AG09319 (cell line): ENCODE data around the gene SAPCD2.

Experiments used
- DNase-seq: peaks from one replicate; pipeline ENCODE4 v3.0.0-alpha.2; 2010; ENCODE audit warnings: low read depth; ENCODE audit errors: extremely low read depth
- TF ChIP-seq, protein P1 (sequence below): IDR thresholded peaks from 2 replicates; pipeline ENCODE4 v1.5.1; 2011; ENCODE audit warnings: low read depth, mild to moderate bottlenecking, inconsistent platforms, low read length, moderate library complexity

The SAPCD2 gene

DNA sequence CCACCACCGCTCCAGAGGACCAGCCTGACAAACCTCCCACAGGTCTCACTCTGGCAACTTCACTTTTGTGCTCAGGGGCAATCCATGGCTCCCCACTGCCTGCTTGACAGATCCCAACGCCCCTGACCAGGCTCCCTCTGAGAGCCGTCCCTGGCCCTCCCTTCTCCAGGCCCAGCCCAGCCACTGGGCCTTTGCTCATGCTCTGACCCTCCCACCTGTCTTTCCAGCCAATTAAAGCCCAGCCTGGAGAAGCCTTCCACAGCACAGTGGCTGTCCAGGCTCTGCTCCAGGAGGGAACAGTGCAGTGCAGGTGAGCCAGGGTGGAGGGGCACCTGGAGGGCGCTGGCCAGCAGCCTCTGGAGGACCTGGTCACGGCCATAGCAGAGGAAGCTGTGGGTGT, 19.8 kb downstream of the SAPCD2 start:
- no peak for DNase-seq
- TF ChIP-seq, protein P1, sequence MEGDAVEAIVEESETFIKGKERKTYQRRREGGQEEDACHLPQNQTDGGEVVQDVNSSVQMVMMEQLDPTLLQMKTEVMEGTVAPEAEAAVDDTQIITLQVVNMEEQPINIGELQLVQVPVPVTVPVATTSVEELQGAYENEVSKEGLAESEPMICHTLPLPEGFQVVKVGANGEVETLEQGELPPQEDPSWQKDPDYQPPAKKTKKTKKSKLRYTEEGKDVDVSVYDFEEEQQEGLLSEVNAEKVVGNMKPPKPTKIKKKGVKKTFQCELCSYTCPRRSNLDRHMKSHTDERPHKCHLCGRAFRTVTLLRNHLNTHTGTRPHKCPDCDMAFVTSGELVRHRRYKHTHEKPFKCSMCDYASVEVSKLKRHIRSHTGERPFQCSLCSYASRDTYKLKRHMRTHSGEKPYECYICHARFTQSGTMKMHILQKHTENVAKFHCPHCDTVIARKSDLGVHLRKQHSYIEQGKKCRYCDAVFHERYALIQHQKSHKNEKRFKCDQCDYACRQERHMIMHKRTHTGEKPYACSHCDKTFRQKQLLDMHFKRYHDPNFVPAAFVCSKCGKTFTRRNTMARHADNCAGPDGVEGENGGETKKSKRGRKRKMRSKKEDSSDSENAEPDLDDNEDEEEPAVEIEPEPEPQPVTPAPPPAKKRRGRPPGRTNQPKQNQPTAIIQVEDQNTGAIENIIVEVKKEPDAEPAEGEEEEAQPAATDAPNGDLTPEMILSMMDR: no peak

DNA sequence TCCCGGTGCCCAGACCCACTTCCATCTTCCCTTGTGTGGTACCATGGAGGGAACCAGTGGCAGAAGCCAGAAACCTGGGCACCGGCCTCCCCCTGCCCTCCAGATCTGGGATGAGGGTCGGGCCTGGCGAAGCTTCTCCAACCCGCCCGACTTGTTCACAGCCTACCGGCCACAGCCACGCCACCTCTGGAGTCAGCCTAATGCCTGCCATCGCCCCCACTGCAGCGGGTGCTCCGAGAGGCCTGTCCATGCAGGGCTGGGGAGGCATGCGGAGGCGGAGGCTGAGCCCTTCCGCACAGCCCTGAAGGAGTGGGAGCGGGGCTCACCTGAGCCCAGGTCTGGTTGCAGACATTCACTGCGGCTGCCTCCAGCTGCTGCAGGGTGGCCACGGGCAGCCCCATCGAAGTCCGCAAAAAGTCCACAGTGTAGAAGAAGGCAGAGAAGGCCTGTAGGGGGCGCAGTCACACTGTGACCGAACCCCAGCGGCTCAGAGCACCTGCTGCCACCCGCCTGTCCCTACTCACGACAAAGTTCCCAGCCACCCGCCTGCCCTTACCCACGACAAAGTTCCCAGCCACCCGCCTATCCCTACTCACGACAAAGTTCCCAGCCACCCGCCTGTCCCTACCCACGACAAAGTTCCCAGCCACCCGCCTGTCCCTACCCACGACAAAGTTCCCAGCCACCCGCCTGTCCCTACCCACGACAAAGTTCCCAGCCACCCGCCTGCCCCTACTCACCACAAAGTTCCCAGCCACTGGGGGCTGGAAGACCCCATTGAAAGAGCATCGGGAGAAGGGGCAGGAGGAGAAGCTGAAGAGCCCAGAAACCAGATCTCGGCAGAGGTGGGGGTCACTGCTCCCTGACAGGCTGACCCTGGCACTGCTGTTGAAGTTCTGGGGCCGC, 20.6 kb downstream of the SAPCD2 start:
- DNase-seq: no peak
- TF ChIP-seq, protein P1: peak; percentile 47

DNA sequence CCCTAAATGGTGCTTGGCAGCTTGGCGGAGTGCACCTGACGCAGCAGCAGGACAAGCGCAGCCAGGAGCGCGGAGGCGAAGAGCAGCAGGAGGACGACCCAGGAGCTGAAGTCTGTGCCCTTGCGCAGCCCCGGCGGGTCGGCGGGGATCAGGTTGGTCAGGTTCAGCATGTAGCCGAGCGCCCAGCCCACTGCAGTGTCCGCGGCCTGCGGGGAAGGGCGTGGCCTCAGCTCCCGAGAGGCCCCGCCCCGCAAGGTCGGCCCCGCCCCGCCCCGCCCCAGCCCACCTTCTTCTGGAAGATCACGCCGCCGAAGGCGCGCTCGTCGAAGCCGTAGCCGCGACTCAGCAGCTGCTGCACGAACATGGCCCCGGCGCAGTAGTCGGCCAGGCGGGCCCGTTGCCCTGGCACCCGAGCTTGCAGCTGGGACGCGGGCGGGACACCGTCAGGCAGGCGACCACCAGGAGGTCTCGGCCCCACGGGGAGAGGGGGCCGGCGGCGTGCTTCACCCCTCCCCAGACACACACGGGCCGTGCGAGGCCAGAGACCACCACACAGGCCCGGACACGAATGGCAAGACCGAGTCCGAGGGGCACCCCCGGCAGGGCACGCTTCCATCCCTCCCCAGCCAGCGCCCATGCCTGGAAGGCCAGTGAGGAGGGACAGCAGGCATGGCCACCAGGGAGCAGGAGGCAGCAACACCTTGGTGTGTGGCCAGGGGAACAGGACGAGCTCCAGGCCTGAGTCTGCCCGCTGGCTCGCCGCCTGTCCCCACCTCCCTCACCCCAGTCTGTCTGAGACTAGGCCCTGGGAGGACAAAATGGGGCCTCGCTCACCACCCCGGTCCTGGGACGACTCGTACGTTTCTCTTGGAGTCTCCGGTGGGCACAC, 21.5 kb downstream of the SAPCD2 start:
- TF ChIP-seq, protein P1: no peak
- no peak for DNase-seq

DNA sequence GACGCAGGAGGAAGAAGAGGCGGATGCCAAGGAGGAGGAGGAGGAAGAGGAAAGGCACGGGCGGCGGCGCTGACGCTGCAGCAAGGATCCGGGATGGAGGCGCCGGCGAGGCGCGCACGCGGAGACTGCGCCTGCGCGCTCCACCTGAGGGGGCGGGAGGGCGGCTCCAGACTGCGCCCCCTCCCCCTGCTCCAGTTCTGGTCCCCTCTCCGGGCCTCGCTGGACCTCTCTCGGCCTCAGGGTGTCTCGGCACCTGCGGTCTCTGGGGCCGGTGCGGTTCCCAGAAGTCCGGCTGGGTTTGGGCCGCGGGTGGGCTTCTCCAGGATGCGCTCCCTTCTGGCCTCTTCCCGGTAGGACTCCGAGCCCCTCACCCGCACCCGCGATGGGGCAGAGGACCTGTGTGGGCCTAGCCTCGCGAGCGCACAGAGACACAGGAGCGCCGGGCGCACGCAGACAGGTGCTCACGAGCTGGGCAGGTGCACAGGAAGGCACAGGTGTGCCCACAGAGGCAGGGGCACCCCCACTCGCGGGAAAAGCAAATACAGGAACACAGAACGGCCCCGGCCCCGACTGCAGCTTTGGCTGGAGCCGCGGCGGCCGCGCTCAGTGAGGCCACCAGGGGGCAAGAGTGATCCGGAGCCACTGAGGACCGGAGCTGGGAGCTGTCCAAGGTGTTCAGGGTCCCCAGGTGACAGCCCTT, 24.1 kb downstream of the SAPCD2 start, which contains the start of gene NPDC1:
Gene NPDC1, minus strand, starts transcription at position 90 of the 700 bp plus-strand sequence. CDS start 188 bp downstream, outside the sequence.
- TF ChIP-seq, protein P1: peak; percentile 92
- DNase-seq: no peak

DNA sequence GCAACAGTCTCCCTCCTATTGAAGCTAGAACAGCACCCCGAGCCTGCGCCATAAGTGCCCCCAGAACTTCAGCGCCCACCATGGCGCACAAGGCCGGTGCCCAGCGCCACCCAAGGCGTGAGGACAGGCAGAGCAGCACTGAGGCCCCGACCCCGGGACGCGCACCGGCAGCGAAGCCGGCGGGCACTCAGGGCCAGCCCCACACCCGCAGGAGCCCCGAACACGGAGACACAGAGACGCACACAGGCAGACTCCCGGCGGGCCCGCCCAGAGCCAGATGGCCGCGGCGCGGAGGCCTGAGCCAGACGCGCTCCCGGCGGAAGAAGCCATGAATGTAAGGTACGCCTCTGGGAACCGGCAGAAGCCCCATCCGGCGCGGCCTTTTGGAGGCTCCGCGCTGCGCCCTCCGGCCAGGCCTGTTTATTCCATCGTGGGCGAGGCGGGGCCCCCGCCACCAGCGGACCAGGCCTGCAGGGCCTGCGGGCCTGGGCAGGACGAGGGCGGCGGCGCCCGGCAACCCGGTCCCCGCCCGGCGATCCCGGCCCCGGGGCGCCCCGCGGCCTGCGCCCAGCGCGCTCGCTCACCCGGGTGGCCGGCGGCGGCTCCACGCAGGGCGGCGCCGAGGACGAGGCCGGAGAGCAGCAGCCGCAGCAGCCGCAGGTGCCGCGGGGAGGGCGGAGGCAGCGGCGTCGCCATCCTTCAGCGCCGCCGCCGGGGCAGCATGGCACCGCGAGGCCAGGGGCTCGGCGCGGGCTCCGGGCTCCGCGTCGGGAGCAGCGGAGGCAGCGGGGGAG, 24.9 kb downstream of the SAPCD2 start:
- TF ChIP-seq, protein P1: no peak
- no peak for DNase-seq

DNA sequence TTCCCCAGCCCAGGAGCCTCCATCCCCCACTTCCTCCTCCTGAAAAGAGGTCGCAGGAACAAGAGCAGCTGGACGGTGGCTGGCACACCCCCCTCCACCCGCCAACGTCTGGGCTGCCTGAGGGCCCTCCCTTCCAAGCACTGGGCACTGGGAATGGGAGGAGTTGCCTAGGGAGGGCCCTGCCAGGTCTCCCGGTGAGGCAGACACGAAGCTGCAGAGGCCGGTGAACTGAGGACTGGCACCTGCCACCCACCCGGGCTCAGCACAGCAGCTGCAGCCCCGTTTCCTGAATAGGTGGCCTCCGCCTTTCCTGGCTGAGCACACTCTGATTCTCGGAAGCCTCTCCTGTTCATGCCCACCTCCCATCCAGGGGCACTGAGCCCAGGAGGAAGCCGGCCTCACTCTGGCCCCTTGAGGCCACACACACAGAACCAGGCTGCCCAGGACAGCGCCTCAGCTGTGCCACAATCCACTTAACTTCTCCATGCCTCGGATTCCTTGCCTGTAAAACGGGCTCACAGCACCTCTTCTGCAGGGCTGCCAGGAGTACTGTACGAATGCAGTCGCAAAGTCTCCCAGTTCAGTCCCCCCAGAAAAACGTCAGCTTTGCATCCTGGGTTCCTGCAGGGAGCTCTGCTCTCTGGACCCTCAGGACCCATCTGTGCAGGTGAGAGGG, 25.7 kb downstream of the SAPCD2 start:
- TF ChIP-seq, protein P1: no peak
- DNase-seq: no peak
